GM12891 (cell line): ENCODE data around the gene RNF121.

Source experiments
- DNase-seq: peaks from one replicate; pipeline ENCODE4 v3.0.0; 2011; ENCODE audit warnings: low spot score; ENCODE audit not compliant: insufficient read length
- FAIRE-seq: peaks from 2 replicates; lab custom pipeline; 2011; peaks lifted over from hg19 to GRCh38; lab: Jason Lieb, UNC
- PAX5 ChIP-seq: IDR thresholded peaks from 2 replicates; pipeline ENCODE4 v1.6.1; 2011; ENCODE audit warnings: low read length, moderate library complexity, mild to moderate bottlenecking; ENCODE audit not compliant: insufficient read depth, severe bottlenecking
- POLR2A ChIP-seq: IDR thresholded peaks from 2 replicates; pipeline ENCODE4 v1.6.1; 2011; ENCODE audit warnings: low read depth, low read length, control low read depth
- POLR2AphosphoS5 ChIP-seq: IDR thresholded peaks from 2 replicates; pipeline ENCODE4 v1.6.1; 2011; ENCODE audit warnings: low read depth, low read length, control low read depth
- POU2F2 ChIP-seq: IDR thresholded peaks from 2 replicates; pipeline ENCODE4 v1.6.1; 2011; ENCODE audit warnings: low read depth, mild to moderate bottlenecking, control low read depth, low read length, moderate library complexity
- SPI1 ChIP-seq: IDR thresholded peaks from 2 replicates; pipeline ENCODE4 v1.6.1; 2011; ENCODE audit warnings: low read depth, low read length, control low read depth
- TAF1 ChIP-seq: IDR thresholded peaks from 2 replicates; pipeline ENCODE4 v1.6.1; 2011; ENCODE audit warnings: low read depth, low read length, control low read depth

RNF121 gene

GRCh38 chr11:72023335-72023734 lies 94.5 kb downstream of the RNF121 start:
- DNase-seq (no peak), FAIRE-seq (no peak)
- no peak for TF ChIP-seq SPI1
- TF ChIP-seq POU2F2: no peak
- TF ChIP-seq POLR2AphosphoS5: no peak
- TF ChIP-seq POLR2A: no peak
- no peak for TF ChIP-seq TAF1
- no peak for TF ChIP-seq PAX5

GRCh38 chr11:72024069-72024754 lies 95.4 kb downstream of the RNF121 start:
- FAIRE-seq (no peak), DNase-seq (no peak)
- TF ChIP-seq TAF1 (no peak), PAX5 (no peak), POLR2AphosphoS5 (no peak)

GRCh38 chr11:72026090-72026489 lies 97.2 kb downstream of the RNF121 start:
- DNase-seq (no peak), FAIRE-seq (no peak)
- TF ChIP-seq POU2F2 (no peak), PAX5 (no peak), TAF1 (no peak), SPI1 (no peak), POLR2AphosphoS5 (no peak), POLR2A (no peak)

GRCh38 chr11:72030472-72031045 lies 101.7 kb downstream of the RNF121 start:
- FAIRE-seq: no peak
- TF ChIP-seq TAF1: no peak
- TF ChIP-seq SPI1: no peak
- TF ChIP-seq POLR2AphosphoS5: no peak
- TF ChIP-seq POU2F2: no peak
- no peak for TF ChIP-seq PAX5
- DNase-seq: no peak

- DNase-seq (no peak), FAIRE-seq (no peak)
- no peak for TF ChIP-seq POU2F2
- TF ChIP-seq TAF1: no peak
- TF ChIP-seq POLR2AphosphoS5: no peak
- no peak for TF ChIP-seq PAX5
- TF ChIP-seq POLR2A: no peak
- no peak for TF ChIP-seq SPI1
These were observed 107.8 kb downstream of the RNF121 start for GRCh38 chr11:72036687-72037086.

GRCh38 chr11:72037554-72038311 lies 108.9 kb downstream of the RNF121 start:
- no peak for DNase-seq
- no peak for FAIRE-seq
- TF ChIP-seq SPI1: no peak
- TF ChIP-seq POLR2A: no peak
- TF ChIP-seq POLR2AphosphoS5: no peak
- TF ChIP-seq PAX5: no peak
- no peak for TF ChIP-seq TAF1
- TF ChIP-seq POU2F2: no peak

- DNase-seq (no peak), FAIRE-seq (no peak)
- no peak for TF ChIP-seq POLR2AphosphoS5
- no peak for TF ChIP-seq POLR2A
- TF ChIP-seq TAF1: no peak
- no peak for TF ChIP-seq SPI1
- no peak for TF ChIP-seq POU2F2
- TF ChIP-seq PAX5: no peak
These were observed 109.6 kb downstream of the RNF121 start for GRCh38 chr11:72038491-72038890.

- TF ChIP-seq SPI1 (no peak), PAX5 (no peak), POLR2AphosphoS5 (no peak), POLR2A (no peak), POU2F2 (no peak), TAF1 (no peak)
- DNase-seq: no peak
- FAIRE-seq: no peak
These were observed 110.4 kb downstream of the RNF121 start for GRCh38 chr11:72039031-72039855.
